Transverse colon (tissue), 4 donors: ENCODE results near the gene GGACT.

Source experiments
- POLR2AphosphoS5 ChIP-seq, 3 donors: sonication (generic); formaldehyde crosslinking; IDR thresholded peaks; one replicate each; pipeline ENCODE4 v1.6.1; 2016; ENCODE audit warnings: antibody characterized with exemption in 3 of 3
- TF ChIP-seq, protein P1 (sequence below), 5 experiments: fragments of 200-600 bp in 3 of 5; fragments of 450-650 bp in 2 of 5; sonication (generic) in 3 of 5; IDR thresholded peaks; 1 replicate in 2 of 5; 2 replicates in 3 of 5; pipeline ENCODE4 v1.5.1; 2016 to 2017; ENCODE audit warnings: antibody characterized with exemption in 5 of 5, inconsistent platforms in 3 of 5, mild to moderate bottlenecking in 2 of 5, moderate library complexity in 1 of 5

DNA sequence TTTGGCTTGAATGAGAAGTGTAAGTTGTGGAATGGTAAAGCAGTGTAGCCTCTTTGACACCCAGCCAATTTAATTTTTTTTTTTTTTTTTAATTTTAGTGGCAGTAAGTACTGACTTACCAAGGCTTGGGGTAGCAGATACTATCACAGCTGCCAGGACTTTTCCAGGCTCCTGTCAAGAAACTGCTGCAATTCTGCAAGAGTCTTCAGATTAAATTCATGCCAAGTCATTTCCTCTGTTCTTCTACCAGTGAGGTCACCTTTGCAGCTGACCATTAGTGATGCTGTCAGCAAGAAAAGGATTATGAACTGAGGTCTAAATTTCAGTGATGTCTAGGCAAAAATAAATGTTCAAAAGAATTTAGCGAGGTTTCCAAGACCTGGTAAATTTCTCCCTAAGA, 91.2 kb downstream of the GGACT start:
- TF ChIP-seq, protein P1, sequence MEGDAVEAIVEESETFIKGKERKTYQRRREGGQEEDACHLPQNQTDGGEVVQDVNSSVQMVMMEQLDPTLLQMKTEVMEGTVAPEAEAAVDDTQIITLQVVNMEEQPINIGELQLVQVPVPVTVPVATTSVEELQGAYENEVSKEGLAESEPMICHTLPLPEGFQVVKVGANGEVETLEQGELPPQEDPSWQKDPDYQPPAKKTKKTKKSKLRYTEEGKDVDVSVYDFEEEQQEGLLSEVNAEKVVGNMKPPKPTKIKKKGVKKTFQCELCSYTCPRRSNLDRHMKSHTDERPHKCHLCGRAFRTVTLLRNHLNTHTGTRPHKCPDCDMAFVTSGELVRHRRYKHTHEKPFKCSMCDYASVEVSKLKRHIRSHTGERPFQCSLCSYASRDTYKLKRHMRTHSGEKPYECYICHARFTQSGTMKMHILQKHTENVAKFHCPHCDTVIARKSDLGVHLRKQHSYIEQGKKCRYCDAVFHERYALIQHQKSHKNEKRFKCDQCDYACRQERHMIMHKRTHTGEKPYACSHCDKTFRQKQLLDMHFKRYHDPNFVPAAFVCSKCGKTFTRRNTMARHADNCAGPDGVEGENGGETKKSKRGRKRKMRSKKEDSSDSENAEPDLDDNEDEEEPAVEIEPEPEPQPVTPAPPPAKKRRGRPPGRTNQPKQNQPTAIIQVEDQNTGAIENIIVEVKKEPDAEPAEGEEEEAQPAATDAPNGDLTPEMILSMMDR (IDR thresholded peaks at IDR 0.05), result no peak
- no peak for TF ChIP-seq POLR2AphosphoS5 (IDR thresholded peaks at IDR 0.05)
